ENCODE data around the gene BPIFB6.

BPIFB6 gene

DNA sequence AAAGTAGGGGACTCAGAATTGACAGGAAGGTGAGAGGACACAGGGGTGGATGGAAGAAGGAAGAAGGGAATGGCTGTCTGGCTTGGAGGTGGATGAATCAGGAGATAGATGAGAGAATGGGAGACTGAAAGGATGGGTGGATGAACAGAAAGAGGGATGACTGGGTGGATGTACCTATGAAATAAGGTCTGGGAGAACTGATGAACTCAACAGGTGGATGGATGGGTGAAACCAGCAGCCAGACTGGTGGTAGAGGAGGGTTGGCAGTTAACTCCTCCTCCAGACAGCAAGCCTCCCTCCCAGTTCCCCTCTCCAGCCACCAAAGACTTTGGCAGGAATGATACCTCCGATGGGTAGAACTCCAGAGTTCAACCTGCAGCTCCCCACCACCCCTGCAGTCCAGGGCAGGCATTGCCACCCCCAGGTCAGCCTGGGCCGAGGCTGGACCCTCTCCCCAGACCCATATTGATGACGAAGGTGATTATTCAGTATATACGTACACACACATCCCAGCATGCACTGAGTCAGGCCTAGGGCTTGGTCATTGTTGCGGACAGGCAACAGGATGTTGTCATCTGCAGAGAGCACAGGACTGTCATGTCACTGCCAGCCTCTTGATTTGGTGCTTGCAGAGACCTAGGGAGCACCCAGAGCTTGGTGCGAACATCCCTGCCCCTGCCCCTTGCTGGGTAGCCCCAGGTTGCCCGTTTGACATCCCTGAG, 29.2 kb upstream of the BPIFB6 start:
- DNase-seq = no peak

DNA sequence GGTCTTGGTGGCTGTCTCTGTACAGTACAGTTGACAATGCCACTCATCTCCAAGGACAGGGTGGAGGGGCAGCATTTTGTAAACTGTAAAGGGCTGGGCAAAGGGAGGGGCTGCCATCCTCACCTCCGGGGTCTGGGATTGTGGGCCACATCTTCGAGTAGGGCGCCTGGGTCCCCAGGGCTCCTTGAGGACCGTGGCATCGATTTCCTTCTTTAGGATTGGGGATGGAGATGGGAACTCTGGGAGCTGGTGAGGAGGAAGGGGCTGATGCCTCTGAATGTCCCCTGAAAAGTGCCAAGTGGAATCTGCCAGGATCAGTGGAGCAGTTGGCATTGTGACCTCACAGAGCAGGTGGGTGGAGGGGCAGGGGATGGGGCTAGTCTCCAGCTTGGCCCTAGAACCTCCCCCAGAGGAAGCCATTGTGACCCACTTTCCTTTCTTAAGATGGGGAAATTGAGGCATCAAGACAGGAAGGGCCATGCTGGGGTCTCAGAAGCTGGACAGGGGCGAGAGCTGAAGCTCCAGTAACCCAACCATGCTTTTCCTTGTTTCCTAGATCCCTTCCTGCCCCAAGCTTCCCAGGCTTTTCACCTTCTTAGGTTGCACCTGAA, 27.2 kb upstream of the BPIFB6 start, which contains the start of gene SUN5:
SUN5 (minus strand) TSS at position 293 of the 611 bp plus-strand sequence; CDS start at position 200, 93 bp downstream.
- no peak for DNase-seq

DNA sequence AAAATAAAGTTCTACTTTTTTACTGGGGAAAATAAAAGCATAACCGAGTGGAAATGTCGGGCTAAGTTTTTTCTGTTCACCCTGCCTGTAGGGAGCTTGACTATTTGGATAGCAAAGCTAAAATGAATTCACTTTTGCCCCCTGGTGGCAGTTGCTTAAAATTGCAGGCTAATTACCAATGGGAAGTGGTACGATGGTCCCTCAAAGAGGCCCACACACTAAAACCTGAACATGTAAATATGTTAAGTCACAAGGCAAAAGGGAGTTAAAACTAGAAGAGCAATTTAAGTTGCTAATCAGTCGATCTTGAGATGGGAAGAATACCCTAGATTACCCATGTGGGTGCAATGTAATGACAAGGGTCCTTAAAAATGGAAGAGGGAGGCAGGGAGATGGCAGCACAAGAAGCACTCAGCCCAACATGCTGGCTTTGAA, 26.3 kb upstream of the BPIFB6 start:
- DNase-seq = no peak

DNA sequence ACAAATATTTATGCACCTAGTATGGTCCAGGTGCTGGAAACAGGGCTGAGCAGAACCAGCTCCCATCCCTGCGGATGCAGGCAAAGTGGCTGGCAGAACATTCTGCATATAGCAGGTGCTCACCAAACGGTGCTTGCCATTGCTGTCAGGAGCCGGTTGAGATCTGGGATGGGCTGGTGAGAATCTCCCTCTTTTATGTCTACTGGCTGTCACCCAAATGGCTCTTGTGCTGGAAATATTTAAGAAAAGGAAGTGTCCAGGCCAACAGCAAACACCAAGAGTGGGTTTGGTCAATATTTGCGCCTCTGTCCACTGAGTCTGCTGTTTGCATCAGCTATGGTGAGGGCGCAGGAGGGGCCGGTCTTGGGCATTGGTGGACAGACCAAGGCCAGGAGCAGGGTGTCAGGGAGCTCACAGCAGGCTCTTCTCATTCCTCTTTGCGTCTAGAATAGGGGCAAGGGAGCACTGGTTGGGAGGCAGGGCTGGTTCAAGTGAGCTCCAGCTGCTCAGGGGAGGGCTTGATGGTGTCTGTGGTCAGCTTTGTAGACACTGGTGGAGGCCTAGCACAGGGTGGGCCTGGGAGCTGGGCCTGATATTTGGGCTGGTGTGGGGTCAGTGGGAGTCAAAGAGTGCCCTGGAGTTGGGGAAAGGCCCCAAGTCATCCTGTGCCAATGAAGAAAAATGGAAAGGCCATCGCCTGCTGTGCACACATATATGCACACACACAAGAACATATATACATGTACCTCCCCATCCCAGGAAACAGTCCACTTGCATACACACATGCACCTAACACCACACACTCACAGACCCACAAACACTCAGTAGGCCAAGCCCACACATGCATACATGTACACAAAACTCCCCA, 25.3 kb upstream of the BPIFB6 start:
- DNase-seq = no peak

DNA sequence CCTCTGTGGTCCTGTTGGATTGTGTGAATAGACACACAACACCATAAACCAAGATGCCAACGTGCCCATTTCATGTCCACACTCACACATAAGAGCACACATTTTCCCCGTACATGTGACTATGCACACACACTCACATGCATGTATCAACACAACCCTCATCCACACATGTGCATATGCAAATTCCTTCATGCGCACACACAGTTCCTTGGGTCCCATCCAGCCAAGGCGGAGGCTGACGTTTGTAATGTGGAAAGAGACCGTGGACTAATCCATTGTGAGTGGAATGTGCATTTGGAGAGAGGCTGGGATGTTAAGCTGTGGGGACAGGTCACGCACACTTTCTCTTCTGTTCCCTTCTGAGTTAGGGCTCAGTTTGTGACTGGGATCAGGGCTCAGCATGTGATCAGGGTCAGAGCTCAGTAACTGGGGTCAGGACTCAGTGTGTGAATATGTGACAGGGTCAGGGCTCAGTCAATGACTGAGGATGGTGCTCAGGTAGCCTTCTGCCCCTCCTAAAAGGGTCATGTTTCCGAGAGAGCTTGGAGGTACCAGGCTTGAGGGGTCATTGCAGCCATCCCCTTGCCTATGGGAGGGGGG, 24.6 kb upstream of the BPIFB6 start:
- DNase-seq = no peak

DNA sequence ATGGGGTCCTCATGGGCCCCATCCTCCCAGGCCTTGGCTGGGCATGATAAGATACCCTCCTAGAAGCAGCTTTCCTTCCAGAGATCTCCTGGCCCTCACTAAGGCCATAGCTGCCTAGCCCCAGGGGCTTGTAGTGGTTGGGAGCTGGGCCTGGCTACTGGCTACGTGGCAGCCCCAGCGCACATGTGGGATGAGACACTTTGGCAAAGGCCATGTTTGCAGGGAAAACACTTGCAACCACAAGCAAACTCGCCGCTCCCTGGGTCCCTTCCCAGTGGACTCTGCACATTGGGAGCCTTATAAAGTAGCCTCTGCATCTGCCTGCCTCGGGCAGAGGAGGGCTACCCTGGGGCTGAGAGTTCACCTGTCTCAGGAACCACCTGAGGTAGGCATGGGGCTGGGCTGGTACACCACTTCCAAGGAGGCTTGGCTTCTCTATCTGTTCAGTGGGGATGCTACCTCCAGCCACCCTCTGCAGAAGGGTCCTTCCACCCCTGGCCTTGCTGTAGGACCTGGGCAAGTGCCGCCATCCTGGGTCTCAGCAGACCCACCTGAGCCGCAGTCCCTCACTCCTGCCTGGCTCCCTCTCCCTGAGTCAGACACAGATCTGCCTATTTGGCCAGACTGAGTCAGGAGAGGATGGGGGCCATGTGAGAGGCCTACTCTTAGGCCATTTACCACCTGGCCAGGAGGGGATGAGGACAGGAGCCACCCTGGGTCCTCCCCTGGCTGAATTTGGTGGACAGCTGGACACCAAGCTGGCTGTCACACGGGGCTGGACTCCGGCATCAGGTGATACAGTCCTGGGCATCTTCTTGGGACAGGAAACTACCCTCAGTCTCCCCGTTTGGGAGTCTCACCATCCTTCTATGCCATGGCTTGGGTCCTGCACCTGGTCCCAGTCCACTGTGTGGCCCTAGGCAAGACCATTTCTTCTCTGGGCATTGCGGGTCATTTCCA, 23.8 kb upstream of the BPIFB6 start, which contains the start of gene BPIFB2:
BPIFB2 (plus strand) TSS at position 329 of the 960 bp plus-strand sequence. CDS start 871 bp downstream, outside the sequence.
- DNase-seq = no peak

DNA sequence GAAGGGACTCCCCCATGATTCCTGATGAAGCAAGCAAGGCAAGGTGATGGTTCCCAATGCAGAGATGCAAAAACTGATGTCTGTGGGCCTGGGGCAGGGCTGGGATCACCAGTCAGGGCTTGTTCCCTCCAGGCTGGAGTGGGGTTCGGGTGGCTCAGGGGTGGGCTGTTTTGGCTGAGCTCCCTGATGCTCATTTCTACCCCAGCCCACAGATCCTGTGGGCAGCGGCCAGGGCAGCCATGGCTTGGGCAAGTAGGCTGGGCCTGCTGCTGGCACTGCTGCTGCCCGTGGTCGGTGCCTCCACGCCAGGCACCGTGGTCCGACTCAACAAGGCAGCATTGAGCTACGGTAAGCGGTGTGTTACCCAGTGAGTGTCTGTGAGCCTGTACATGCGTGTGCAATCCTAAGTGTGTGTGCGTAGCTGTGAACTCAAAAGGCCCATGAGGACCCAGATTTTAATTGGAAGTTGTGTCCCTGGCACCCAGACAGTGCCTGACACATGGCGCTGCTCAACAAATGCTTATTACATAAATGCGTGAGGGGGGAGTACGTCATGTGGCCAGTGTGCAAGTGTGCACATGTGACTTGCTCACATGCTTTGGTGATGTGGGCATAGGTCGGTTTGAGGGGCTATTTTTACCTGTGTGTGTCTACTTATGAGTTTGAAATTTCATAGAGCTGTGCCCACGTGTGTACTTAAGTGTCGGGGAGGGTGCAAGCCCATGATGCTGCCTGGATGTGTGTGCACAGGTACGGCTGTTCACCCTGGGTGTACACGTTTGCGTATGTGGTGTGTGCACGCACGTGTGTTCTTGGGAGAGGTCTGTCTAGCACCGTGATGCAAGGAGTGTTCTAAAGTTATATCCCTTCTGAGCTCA, 22.9 kb upstream of the BPIFB6 start:
- no peak for DNase-seq

DNA sequence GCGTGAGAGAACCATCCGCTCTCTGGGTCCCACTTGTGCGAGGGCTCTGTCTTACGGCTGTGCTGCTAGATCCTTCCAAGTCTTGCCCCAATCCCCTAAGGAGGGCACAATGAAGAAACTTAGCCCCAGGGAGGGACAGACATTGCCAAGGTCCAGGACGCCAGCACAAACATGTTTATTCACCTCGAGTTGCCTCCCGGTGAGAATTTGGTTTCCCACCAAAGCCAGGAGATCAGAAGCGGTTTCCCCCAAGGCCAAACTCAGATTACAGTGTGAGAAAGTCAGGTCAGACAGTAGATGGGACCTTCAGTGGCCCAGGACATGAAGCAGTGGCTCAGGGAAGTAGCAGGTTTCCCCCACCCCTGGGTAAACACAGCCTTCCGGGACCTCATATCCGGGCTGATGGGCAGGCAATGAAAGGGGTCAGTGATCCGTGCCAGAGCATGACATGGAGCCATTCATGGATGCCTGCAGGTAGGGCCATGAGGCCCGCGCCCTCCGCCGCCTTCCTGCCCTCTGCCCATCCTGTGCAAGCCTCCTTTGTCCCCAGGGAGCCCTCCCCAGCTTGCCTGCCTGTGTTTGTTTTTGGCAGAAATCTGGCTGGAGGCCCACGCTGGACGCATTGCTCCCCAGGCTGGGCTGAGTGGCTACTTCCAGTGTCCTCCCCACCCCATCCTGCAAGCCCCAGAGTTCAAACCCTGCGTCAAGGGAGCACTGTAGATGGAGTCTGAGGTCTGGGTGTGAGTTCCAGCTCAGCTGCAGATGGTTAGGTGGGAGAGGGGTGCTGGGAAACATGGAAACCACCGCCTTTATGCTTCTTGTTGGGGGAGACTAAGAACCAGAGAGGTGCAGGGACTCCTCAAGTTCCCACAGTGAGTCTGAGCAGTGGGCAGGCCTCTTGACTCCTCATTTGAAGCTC, 22.0 kb upstream of the BPIFB6 start:
- no peak for DNase-seq

DNA sequence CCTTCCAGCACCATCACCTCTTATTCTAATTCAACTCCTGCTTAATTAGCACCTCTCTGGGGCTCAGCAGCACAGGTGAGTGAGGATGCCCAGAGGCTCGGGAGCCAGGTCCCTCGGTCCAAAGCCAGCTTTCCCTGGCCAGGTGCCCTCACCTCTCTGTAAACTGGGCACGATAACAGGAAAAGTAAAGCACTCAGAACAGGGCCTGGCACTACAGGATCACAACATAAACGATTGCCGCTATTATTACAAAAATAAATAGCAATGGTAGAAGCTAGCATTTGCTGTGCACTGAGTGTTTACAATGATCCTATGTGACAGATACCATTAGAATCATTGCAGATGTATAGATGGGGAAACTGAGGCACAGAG, 21.3 kb upstream of the BPIFB6 start:
- no peak for DNase-seq

DNA sequence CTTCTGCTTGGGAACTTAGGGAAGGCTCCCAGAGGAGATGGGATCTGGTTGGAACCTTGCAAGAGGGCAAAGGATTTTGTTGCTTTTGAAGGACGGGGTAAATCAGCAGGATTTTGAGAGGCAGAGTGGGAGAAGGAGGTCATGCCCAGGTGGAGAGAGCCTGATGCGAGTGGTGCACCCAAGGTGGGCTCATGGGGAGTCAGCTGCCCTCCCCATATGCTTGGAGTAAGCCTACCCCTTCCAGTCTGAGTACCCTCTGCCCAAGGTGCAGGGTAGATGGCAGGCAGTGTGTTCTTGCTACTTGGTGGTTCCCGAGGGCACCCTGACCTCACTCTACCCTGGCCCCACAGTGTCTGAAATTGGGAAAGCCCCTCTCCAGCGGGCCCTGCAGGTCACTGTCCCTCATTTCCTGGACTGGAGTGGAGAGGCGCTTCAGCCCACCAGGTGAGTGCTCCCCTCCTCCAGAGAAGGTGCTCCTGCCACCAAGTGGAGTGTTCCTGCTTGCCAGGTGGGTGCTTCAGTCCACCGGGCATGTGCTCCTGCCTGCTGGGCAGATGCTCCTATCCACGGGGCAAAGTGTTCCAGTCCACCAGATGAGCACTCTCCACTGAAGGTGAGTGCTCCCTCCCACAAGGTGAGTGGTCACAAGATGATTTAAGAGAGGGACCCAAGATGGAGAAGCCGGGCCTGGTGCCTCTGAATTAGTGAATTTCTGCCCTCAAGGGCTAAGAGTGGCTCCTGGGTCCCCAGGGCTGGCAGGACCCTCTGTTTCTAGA, 20.6 kb upstream of the BPIFB6 start:
- DNase-seq = no peak

DNA sequence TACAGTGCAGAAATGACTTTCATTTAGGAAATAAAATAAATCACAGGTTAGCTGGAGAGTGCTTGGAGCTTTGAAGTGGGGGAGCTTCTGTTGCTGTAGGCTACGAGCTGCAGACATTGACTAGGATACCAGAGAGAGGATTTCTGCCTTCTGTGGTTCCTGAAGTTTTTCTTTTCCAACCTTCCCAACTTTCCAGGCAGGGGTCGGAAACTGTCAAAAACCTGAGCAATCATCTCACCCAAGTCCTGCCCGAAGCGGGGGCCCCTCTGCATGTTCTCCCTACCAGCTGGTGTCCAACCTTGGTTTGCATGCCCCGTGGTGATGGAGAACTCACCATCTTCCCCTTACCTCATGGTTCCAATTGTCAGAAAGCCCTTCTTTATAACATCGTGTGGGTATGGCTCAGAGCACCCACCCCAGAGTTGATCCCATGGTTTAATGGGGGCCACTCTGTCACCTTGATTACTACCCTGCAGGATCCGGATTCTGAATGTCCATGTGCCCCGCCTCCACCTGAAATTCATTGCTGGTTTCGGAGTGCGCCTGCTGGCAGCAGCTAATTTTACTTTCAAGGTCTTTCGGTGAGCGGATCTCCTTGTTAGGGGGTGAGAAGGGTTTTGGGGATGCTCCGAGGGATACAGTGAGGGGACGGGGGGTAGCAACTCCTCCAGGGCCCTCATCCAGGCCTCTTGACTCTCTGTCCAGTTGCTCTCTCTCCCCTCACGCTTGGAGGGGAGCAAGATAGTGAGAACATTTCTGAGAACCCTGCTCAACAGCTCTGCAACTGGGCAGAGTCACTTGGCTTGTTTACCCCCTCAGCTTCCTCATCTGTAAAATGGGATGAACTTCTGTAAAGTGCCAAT, 18.9 kb upstream of the BPIFB6 start:
- DNase-seq = no peak

DNA sequence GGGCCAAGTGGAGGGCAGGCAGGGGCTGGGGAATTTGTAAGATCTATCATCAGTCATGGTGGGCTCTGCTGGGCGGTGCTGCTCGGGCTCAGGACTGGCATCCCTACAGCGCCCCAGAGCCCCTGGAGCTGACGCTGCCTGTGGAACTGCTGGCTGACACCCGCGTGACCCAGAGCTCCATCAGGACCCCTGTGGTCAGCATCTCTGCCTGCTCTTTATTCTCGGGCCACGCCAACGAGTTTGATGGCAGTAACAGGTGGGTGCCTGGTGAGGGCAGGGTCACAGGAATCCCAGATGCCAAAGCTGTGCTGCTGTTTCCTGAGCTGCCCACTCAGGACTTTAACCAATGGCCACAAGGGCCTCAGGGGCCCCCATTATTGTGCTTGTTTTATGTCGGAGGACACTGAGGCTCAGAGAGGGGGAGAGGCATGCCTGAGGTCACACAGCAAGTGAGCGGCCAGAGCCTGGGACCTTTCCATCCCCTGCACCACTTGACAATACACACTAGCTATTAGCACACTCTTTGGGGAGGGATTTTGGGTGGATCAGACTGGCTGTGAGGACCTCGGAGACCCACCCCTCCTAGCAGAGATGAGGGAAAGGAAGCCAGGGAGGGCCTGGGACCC, 17.6 kb upstream of the BPIFB6 start:
- DNase-seq = no peak

DNA sequence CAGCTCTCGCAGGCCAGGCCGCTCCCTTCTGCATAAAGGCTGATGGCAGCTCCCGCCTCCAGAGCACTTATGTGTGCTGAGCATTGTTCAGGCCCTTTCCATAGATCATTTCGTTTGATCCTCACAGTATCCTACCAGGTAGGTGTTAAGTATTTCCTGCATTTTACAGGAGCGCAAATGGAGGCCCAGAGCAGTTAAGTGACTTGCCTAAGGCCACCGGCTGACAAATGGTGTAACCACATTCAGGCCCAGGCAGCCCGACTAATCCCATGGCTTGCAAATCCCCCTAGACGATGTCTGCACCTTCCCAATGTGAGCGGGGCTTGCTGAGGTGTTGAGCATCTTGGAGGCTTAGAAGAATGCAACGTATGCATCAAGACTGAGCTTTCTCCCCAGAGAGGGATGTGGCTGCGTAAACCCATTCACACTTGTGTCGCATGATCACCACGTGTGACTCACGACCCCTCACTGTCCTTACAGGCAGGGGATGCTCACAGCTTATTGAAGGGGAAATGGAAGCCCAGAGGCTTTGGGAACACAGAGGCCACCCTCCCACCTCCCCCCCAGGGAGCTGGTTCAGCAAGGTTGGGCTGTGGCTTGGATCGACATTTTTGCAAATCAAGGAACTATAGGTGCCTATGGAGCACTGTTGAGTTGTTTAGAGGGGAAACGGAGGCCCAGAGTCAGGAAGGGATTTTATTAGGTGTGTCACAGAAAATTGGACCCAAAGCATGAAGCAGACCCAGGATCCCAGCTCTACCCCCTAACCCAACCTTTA, 16.9 kb upstream of the BPIFB6 start:
- DNase-seq = no peak

DNA sequence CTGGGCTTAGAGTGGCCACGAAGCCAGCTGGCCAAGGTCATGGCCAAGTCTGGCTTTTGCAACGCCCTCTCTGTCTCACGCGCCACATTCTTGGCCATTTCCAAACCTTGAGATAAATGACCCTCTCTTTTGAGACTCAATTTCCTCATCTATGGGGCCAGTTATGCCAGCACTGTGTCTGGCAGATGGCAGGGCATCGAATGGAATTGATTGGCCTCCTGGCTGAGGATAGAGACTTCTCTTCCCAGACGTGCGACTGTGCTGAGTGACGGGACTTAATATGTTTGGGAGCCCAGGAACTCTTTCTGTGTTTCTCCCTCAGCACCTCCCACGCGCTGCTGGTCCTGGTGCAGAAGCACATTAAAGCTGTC, 16.3 kb upstream of the BPIFB6 start:
- DNase-seq = no peak

DNA sequence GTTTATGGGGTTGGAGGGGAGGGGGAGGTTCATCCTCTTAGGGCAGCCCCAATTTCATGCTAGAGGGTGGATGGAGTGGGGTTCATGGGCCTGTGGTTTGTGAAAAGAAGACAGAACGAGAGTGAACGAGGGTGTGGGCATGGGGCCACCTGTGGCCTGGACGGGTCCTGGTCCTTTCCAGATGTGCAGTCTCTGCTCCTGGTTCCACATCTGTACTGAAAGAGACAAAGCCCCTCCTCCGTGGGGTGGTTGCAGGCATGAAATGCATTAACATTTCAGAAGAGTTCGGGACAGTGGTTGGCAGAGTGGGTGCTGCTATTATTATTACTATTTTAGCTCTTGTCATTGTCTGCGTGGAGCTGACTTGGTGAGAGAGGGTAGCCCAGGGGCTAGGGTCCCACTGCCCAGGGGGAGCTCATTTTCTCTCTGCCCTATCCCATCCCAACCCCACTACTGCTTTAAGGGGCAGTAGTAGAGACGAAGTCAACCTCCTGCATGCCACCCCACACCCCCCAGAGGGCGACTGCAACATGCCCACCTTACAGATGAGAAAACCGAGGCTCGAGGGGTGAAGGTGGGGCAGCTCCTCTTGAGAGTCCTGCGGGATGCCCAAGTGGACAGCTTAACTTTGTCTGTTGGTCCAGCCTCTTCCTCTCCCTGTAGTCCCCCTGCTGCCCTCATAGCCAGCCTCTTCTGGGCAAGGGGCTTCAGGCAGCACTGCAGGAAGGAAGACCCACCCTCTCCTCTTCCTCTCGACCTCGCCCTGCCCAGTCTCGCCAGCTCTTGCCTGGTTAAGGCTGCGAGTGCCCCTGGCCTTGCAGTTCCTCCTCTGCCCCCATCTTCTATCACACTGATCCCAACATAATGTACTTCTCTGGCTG, 15.5 kb upstream of the BPIFB6 start:
- no peak for DNase-seq
